Activated CD4-positive, alpha-beta memory T cell treated with anti-CD3 and anti-CD28 coated beads, Interleukin-2, amount 10 ng/mL, durations not matched to agents 7 days and 5 days (primary cell): ENCODE measurements around the gene EFCAB10. TPM values are rescaled to one million over a fixed set of nuclear protein-coding genes. Genes with fewer than 3 reads are reported as not detected.
"Not testable (repeated sequence)": the region's sequence is repeated elsewhere in the genome, so short reads cannot be mapped to it uniquely, and the experiment has no call there.

ENCODE experiments used
- CTCF ChIA-PET: fragments of 350-600 bp; sonication (Branson Sonifier 250); formaldehyde crosslinking; loops from one replicate; lab custom pipeline; 2021; ENCODE audit warnings: antibody characterized with exemption, inconsistent platforms; lab: Charles Lee
- POLR2A ChIA-PET: fragments of 350-600 bp; sonication (Branson Sonifier 250); formaldehyde crosslinking; loops from one replicate; lab custom pipeline; 2021; ENCODE audit warnings: antibody characterized with exemption; lab: Charles Lee
- DNase-seq: peaks from one replicate; pipeline ENCODE4 v3.0.0-alpha.2; 2020
- H3K27ac Mint-ChIP-seq: one replicate; pipeline ENCODE4 v1.8.0; 2021; ENCODE audit warnings: mild to moderate bottlenecking, mixed read lengths
- H3K27me3 Mint-ChIP-seq: one replicate; pipeline ENCODE4 v1.8.0; 2021; ENCODE audit warnings: mixed read lengths
- H3K36me3 Mint-ChIP-seq: one replicate; pipeline ENCODE4 v1.8.0; 2021; ENCODE audit warnings: low read depth, mixed read lengths
- H3K4me1 Mint-ChIP-seq: one replicate; pipeline ENCODE4 v1.8.0; 2021; ENCODE audit warnings: mixed read lengths
- H3K4me3 Mint-ChIP-seq: one replicate; pipeline ENCODE4 v1.8.0; 2021; ENCODE audit warnings: mild to moderate bottlenecking, mixed read lengths
- H3K9me3 Mint-ChIP-seq: one replicate; pipeline ENCODE4 v1.8.0; 2021; ENCODE audit warnings: mixed read lengths
- total RNA-seq, 2 experiments: library from RNA; stranded (reverse); gene quantifications; one replicate each; pipeline ENCODE4 v1.2.3, GENCODE V29; 2021

Gene EFCAB10
- total RNA-seq, 2 experiments from 2014 or later = not detected

DNA sequence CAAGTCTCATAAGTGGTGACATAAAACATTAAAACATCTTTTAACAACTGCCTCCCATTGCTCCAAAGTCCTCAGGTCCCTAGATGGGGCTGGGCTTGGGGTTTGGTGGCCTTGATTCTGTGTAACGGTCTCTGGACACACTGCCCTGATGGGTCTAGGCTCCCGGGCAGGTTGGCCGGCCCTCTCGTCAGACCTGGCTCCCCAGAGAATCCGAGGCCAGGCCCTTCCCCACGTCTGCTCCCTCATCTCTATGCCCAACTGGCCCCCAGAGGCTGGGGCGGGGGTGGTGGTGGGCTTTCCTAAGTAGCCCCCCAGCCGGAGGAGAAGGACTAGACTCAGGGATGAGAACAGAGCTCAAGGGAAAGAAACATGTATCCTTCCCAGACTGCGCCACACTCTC lies 31.5 kb upstream of the EFCAB10 start:
- ChIA-PET POLR2A (no interaction called here), CTCF (no interaction called here)
- no peaks in the 10 kb centered on the region for H3K9me3 Mint-ChIP-seq
- no peaks in the 10 kb centered on the region for H3K4me1 Mint-ChIP-seq
- no peak for DNase-seq
- H3K27ac Mint-ChIP-seq = no peak overlapping the region
- H3K27me3 Mint-ChIP-seq = no peaks in the 10 kb centered on the region
- no peak overlapping the region for H3K4me3 Mint-ChIP-seq
- H3K36me3 Mint-ChIP-seq = peaks cover 13% of the 10 kb centered on the region

DNA sequence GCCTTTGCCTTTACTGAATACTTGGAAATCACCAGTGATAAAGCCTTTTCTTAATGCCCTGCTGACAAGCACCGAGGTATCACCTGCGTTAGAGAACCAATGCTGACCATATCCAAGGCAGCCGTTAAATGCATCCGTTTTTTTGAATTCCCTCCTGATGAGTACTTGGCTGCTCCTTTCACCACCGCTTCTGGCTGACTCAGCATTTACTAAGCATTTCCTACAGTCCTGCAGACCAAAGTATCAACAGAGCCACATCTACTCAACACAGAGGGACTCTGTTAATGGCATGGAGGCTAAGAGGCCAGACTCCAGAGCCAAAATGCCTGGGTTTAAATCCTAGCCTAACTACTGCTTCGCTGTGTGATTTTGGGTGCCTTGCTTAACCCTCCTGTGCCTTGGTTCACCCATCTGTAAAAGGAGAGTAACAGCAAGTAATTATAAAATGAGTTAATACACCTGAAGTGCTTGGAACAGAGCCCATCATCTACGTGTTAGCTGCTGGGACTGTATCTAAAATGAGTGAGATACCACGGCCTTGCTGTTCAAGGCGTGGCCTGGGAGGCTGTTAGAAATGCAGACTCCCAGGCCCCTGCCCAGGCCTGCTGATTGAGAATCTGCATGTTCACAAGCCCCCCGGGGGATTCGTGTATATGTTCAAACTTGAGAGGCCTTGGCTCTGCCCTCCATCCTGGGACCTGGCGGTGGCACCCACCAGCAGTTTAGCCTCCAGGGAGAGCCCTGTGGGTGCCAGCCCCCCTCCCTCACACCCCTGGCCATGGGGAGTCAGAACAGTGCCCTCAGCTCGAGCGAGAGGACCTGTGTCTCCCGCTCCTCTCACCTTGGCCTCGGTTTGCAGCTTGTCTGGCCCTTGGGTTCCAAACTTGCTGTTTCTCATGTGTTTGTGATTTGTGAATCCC lies 30.8 kb upstream of the EFCAB10 start:
- CTCF ChIA-PET = no interaction called here
- Mint-ChIP-seq H3K27me3 (no peaks in the 10 kb centered on the region), H3K27ac (no peak overlapping the region), H3K36me3 (peaks cover 13% of the 10 kb centered on the region), H3K4me1 (no peaks in the 10 kb centered on the region), H3K4me3 (no peak overlapping the region), H3K9me3 (no peaks in the 10 kb centered on the region)
- POLR2A ChIA-PET = no interaction called here
- no peak for DNase-seq

DNA sequence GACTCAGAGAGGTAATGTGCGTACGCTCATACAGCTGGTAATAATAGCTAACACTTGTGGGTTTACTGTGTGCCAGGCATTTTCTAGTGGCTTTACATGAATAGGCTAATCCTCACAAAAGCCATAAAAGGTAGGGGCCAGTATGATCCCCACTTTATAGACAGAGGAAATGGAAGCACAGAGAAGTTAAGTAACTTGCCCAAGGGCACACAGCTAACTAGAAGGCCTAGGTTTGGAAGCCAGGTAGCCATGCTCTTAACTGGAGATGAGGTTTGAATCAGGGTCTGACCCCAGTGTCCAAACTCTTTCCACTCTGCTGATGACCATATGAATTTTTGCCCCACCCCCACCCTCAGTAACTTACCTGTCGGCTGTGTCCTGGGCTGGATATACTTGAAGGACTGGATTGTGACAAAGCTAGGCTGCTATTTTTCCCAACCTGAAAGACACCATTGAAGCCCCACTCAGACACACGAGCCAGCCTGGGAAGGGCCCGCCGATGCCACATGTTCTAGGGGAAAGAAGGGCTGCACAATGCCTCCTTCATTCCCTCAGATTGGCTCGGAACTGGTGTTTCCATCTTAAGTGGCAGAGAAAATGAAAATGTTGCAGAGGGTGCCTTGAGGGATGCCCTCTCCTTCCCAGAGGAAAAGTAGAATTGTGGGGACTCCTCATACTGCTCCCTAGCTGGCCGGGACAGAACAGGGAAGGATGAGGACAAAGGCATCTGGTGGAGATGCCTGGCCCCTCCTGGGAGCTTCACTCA lies 29.1 kb upstream of the EFCAB10 start:
- H3K27ac Mint-ChIP-seq = no peak overlapping the region
- no peaks in the 10 kb centered on the region for H3K27me3 Mint-ChIP-seq
- no peak overlapping the region for H3K4me3 Mint-ChIP-seq
- no peaks in the 10 kb centered on the region for H3K9me3 Mint-ChIP-seq
- POLR2A ChIA-PET = no interaction called here
- no peak for DNase-seq
- H3K4me1 Mint-ChIP-seq = no peaks in the 10 kb centered on the region
- CTCF ChIA-PET = no interaction called here
- peaks cover 13% of the 10 kb centered on the region for H3K36me3 Mint-ChIP-seq

DNA sequence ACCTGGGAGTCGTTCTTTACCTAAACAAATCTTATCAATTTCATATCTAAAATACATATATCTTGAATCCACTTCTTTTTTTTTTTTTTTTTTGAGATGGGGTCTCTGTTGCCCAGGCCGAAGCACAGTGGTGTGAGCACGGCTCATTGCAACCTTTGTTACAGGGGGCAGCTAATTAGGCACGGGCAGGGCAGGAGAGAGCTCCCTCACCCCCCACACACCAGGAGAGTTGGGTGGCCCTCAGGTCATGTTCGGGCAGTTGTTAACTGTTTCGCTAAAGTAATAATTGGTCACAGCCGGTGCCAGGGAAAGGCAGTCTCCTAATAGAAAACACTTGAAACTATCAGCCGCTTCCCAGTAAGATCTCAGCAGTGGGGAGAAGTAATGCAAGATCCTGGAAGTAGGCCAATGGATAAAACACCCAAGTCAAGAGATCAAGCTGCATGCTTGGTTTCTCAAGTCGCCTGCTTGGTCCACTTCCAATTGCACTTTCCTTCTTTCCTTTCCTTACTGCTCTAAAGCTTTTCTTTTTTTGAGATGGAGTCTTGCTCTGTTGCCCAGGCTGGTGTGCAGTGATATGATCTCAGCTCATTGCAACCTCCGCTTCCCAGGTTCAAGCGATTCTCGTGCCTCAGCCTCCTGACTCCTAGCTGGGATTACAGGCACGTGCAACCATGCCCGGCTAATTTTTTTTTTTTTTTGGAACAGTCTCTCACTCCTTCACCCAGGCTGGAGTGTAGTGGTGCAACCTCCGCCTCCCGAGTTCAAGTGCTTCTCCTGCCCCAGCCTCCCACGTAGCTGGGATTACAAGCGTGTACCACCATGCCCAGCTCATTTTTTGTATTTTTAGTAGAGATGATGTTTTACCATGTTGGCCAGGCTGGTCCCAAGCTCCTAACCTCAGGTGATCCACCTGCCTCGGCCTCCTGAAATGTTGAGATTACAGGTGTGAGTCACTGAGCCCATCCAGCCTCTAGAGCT lies 21.3 kb upstream of the EFCAB10 start:
- CTCF ChIA-PET = interaction anchor here (1.5 kb wide), 1 partner anchor 13 kb away, joined by 7 read pairs; no protein-coding TSS in a partner anchor
- no peak for DNase-seq
- Mint-ChIP-seq H3K27ac (no peak overlapping the region), H3K4me1 (no peaks in the 10 kb centered on the region), H3K27me3 (peaks cover 6% of the 10 kb centered on the region), H3K9me3 (no peaks in the 10 kb centered on the region), H3K4me3 (no peak overlapping the region), H3K36me3 (no peaks in the 10 kb centered on the region)
- POLR2A ChIA-PET = interaction anchor here (0.6 kb wide), 1 partner anchor 1004 kb away, joined by 3 read pairs; no protein-coding TSS in a partner anchor

DNA sequence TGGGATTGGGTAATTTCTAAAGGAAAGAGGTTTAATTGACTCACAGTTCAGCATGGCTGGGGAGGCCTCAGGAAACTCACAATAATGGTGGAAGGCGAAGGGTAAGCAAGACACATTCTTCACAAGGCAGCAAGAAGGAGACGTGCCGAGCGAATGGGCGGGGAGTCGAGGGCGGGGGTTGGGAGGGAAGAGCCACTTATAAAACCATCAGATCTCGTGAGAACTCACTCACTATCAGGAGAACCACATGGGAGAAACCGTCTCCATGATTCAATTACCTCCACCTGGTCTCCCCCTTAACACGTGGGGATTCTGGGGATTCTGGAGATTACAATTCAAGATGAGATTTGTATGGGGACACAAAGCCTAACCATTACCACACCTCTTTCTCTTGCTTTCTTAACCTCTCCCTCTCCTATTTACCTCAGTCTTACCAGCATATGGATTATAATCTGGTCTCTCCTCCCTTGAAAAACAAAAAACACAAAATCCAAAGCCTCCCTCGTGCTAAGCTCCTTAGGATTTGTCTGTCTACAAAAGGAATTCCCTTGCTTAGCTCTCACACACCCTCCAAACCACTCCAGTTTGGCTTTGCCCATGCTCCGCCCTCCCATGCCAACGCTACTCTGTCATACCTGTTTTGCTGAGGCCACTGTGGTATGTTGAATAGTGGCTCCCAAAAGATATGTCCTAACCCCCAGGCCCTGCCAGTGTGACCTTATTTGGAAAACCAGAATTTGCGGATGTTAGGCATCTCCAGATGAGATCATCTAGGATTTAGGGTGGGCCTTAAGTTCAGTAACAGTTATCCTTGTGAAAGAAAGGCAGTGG lies 19.6 kb upstream of the EFCAB10 start:
- CTCF ChIA-PET = no interaction called here

DNA sequence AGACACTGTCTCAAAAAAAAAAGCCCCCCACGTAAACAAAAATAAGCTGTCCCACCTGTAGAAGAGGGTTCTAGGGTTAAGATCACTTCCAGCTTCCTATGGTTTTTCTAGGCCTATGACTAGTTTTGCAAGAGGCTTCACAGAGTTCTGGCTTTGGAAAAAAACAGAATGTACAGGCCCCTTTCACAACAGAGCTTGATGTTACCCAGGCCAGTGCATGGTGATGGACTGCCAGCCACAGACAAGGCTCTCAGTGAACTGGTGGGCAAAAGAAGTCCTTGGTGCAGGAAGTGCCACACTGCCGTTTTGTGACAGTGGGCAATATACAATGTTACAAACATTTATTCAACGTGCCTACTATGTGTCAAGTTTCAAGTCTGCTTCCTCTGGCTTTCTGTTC lies 18.3 kb upstream of the EFCAB10 start:
- Mint-ChIP-seq H3K4me3 (no peak overlapping the region), H3K27ac (no peak overlapping the region), H3K9me3 (no peaks in the 10 kb centered on the region), H3K4me1 (no peaks in the 10 kb centered on the region), H3K27me3 (peaks cover 12% of the 10 kb centered on the region), H3K36me3 (no peaks in the 10 kb centered on the region)
- ChIA-PET CTCF (interaction anchor here (0.5 kb wide), 1 partner anchor 441 kb away, joined by 3 read pairs; no protein-coding TSS in a partner anchor), POLR2A (interaction anchor here (1.1 kb wide), 1 partner anchor 30 kb away, joined by 3 read pairs; no protein-coding TSS in a partner anchor)
- no peak for DNase-seq

More for the DNA sequence above, 19.6 kb upstream of the EFCAB10 start:
- Mint-ChIP-seq H3K27ac (no peak overlapping the region), H3K27me3 (peaks cover 8% of the 10 kb centered on the region), H3K9me3 (no peaks in the 10 kb centered on the region), H3K36me3 (no peaks in the 10 kb centered on the region), H3K4me3 (no peak overlapping the region), H3K4me1 (no peaks in the 10 kb centered on the region)
- POLR2A ChIA-PET = no interaction called here
- no peak for DNase-seq

DNA sequence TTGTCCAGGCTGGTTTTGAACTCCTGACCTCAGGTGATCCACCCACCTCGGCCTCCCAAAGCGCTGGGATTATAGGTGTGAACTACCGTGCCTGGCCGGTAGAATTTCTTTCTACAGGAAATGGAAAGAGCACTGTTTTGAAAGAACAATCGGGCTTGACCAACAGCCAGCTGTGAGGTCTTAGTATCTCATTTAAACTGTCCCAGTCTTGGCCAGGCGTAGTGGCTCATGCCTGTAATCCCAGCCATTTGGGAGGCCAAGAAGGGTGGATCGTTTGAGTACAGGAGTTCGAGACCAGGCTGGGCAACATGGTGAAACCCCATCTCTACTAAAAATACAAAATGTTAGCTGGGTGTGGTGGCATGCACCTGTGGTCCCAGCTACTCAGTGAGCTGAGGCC lies 17.8 kb upstream of the EFCAB10 start:
- H3K4me1 Mint-ChIP-seq, H3K36me3 Mint-ChIP-seq, H3K27ac Mint-ChIP-seq, H3K9me3 Mint-ChIP-seq, DNase-seq, H3K4me3 Mint-ChIP-seq: not testable (repeated sequence)
- CTCF ChIA-PET = interaction anchor here (0.5 kb wide), 1 partner anchor 441 kb away, joined by 3 read pairs; no protein-coding TSS in a partner anchor
- H3K27me3 Mint-ChIP-seq = peaks cover 12% of the 10 kb centered on the region
- POLR2A ChIA-PET = interaction anchor here (1.1 kb wide), 1 partner anchor 29 kb away, joined by 3 read pairs; no protein-coding TSS in a partner anchor

DNA sequence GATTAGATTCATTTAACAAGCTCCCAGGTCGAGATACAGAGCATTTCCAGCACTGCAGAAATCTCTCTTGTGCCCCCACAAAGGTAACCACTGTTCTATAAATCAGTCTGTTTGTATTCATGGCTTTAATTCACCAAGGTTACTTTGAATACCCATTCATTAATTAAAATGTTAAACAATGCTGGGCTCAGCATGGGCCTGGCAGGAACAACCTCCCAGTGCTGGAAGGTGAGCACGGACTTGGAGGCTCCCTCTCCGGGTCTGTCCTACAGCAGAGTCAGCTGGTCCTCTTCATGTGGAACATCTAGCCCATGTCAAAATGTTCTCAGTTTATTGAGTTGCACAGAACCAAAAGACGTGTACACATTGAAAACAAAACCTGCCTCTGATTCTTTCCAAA lies 15.6 kb upstream of the EFCAB10 start:
- CTCF ChIA-PET = no interaction called here

DNA sequence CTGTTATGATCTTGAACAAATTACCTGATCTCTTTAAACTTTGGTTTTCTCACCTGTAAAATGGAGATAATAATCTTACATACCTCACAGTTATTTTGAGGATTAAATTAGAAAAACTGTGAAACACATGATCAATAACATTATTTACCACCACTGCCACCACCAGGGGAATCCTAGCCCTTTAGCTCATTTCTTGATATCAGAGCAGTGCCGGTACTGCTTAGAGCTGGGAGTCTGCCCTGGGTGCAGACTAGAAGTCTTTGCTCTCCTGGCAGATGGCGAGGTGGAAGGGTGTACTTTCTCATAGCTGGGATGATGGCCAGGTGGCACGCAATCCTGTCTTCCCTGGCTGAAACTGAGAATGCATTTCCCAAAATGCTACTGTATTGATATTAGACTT lies 12.7 kb upstream of the EFCAB10 start:
- DNase-seq = no peak
- Mint-ChIP-seq H3K36me3 (no peaks in the 10 kb centered on the region), H3K4me1 (peaks cover 5% of the 10 kb centered on the region), H3K27ac (no peak overlapping the region), H3K4me3 (no peak overlapping the region), H3K27me3 (peaks cover 10% of the 10 kb centered on the region), H3K9me3 (no peaks in the 10 kb centered on the region)
- CTCF ChIA-PET = interaction anchor here (0.6 kb wide), 3 partner anchors 51 to 675 kb away, joined by 3 to 4 read pairs (median 4); no protein-coding TSS in a partner anchor
- POLR2A ChIA-PET = no interaction called here

More for the DNA sequence above, 15.6 kb upstream of the EFCAB10 start:
- H3K27me3 Mint-ChIP-seq = peaks cover 13% of the 10 kb centered on the region
- POLR2A ChIA-PET = no interaction called here
- no peak overlapping the region for H3K4me3 Mint-ChIP-seq
- H3K4me1 Mint-ChIP-seq = no peaks in the 10 kb centered on the region
- no peaks in the 10 kb centered on the region for H3K36me3 Mint-ChIP-seq
- no peaks in the 10 kb centered on the region for H3K9me3 Mint-ChIP-seq
- no peak overlapping the region for H3K27ac Mint-ChIP-seq
- DNase-seq = no peak

DNA sequence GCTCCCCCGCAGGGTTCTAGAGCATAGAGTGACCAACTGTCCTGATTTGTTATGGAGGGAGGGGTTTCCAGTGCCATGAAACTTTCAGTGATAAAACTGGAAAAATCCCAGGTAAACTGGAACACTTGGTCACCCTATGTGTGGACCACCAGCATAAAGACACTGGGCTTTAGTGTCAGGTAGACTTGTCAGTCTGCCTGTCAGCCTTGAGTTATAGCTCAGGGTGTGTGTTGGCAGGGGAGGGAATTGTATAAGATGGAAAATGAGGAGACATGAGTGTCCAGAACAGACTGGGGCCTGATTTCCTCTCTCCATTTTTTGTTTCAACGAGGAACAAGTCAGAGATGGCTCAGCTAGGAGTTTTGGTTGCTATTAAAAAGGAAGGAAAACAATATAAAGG lies 10.2 kb upstream of the EFCAB10 start:
- POLR2A ChIA-PET = no interaction called here
- peaks cover 11% of the 10 kb centered on the region for H3K4me1 Mint-ChIP-seq
- no peak for DNase-seq
- CTCF ChIA-PET = interaction anchor here (1.6 kb wide), 1 partner anchor 60 kb away, joined by 5 read pairs; the partner anchor contains the start of gene RINT1
- H3K36me3 Mint-ChIP-seq = no peaks in the 10 kb centered on the region
- H3K27me3 Mint-ChIP-seq = peaks cover 6% of the 10 kb centered on the region
- H3K4me3 Mint-ChIP-seq = no peak overlapping the region
- H3K9me3 Mint-ChIP-seq = no peaks in the 10 kb centered on the region
- no peak overlapping the region for H3K27ac Mint-ChIP-seq

DNA sequence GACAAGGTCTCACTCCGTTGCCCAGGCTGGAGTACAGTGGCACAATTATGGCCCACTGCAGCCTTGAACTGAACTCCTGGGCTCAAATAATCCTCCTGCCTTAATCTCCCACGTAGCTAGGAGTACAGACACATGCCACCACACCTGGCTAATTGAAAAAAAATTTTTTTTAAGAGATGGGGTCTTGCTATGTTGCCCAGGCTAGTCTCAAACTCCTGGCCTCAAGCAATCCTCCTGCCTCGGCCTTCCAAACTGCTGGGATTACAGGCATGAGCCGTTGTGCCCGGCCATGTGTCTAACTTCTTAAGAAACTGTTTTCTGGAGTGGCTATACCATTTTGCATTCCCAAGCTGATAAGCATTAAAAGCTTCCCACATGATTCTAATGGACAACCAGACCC lies 9.5 kb upstream of the EFCAB10 start:
- Mint-ChIP-seq H3K27me3 (peaks cover 6% of the 10 kb centered on the region), H3K4me3 (no peak overlapping the region), H3K27ac (no peak overlapping the region), H3K4me1 (peaks cover 13% of the 10 kb centered on the region), H3K9me3 (no peaks in the 10 kb centered on the region), H3K36me3 (no peaks in the 10 kb centered on the region)
- DNase-seq = no peak
- CTCF ChIA-PET = interaction anchor here (0.7 to 1.6 kb wide), 3 partner anchors 59 to 631 kb away, joined by 3 to 5 read pairs (median 5); partner anchors contain the start of gene RINT1
- POLR2A ChIA-PET = interaction anchor here (0.6 kb wide), 1 partner anchor 610 kb away, joined by 3 read pairs; no protein-coding TSS in a partner anchor
